ENCODE results near the gene ZNF425.
"Not testable (repeated sequence)": the region's sequence is repeated elsewhere in the genome, so short reads cannot be mapped to it uniquely, and the experiment has no call there.

Gene ZNF425

GRCh38 chr7:149071641-149072437 lies 54.3 kb downstream of the ZNF425 start:
- peak; percentile 27 for DNase-seq

GRCh38 chr7:149071182-149071635 lies 54.9 kb downstream of the ZNF425 start:
- DNase-seq = no peak

- no peak for DNase-seq
These were observed 55.6 kb downstream of the ZNF425 start for GRCh38 chr7:149070372-149071125.

- DNase-seq = no peak
These were observed 58.3 kb downstream of the ZNF425 start for GRCh38 chr7:149067869-149068268.

GRCh38 chr7:149063476-149063875 lies 62.6 kb downstream of the ZNF425 start:
- DNase-seq = no peak

GRCh38 chr7:149062217-149062899 lies 63.8 kb downstream of the ZNF425 start:
- not testable (repeated sequence) for DNase-seq

- no peak for DNase-seq
These were observed 66.0 kb downstream of the ZNF425 start for GRCh38 chr7:149060156-149060555.

GRCh38 chr7:149053885-149054284 lies 72.2 kb downstream of the ZNF425 start:
- DNase-seq = no peak

GRCh38 chr7:149053384-149053783 lies 72.7 kb downstream of the ZNF425 start:
- no peak for DNase-seq

All from fibroblast of skin of right biceps (primary cell).